ENCODE data around the gene BNIP1. TPM values are rescaled to one million over a fixed set of nuclear protein-coding genes. Genes with fewer than 3 reads are reported as not detected.

The BNIP1 gene
- polyA plus RNA-seq, 3 donors, result 9.2 to 13.6 (median 9.8) TPM

- peaks cover 8 to 14% (median 9%) of the 10 kb centered on the region in 3 donors for H3K27me3 Mint-ChIP-seq (ENCODE audit: low read depth in 3 of 3)
- Histone ChIP-seq H3K4me2 (replicated peaks; ENCODE audit: extremely low read depth, low read length, poor library complexity, severe bottlenecking) (no peak overlapping the region), H3K4me1 (ENCODE audit: control insufficient read depth in 1 of 2, insufficient read depth in 2 of 2, low read length in 2 of 2) (no peaks in the 10 kb centered on the region), H3K79me2 (ENCODE audit: insufficient read depth, low read length) (no peaks in the 10 kb centered on the region), H3K36me3 (replicated peaks in 1 of 2; ENCODE audit: control insufficient read depth in 1 of 2, insufficient read depth in 2 of 2, low read length in 2 of 2) (no peaks in the 10 kb centered on the region), H4K20me1 (ENCODE audit: insufficient read depth, low read length) (no peaks in the 10 kb centered on the region), H3K4me3 (replicated peaks in 1 of 3; ENCODE audit: low read depth in 2 of 3, low read length in 3 of 3) (no peak overlapping the region), H3K9me3 (replicated peaks in 1 of 2; ENCODE audit: control insufficient read depth in 1 of 2, insufficient read depth in 1 of 2, low read length in 2 of 2) (peaks cover 0 to 3% of the 10 kb centered on the region in 2 donors), H3K27me3 (ENCODE audit: control insufficient read depth in 2 of 2, insufficient read depth in 2 of 2, low read length in 2 of 2) (no peaks in the 10 kb centered on the region), H3K27ac (ENCODE audit: low read depth in 1 of 2, low read length in 2 of 2) (no peak overlapping the region), H2AFZ (ENCODE audit: insufficient read depth, low read depth, low read length, poor library complexity, severe bottlenecking) (no peak overlapping the region), H3K9ac (ENCODE audit: insufficient read depth, low read length, poor library complexity, severe bottlenecking) (no peak overlapping the region)
- H3K4me3 Mint-ChIP-seq, result no peak overlapping the region
- intact Hi-C loops (cut with micrococcal nuclease), result no loop called here
- TF ChIP-seq CTCF (IDR thresholded peaks at IDR 0.05), result no peak
- 86% methylated on average over 5 of the region's 12 CpGs for WGBS (ENCODE audit: insufficient coverage)
- H3K27ac Mint-ChIP-seq, result no peak overlapping the region
- no peaks in the 10 kb centered on the region for H3K36me3 Mint-ChIP-seq
- no peaks in the 10 kb centered on the region for H3K4me1 Mint-ChIP-seq
- no peak for DNase-seq
- peaks cover 2 to 8% (median 4%) of the 10 kb centered on the region in 7 donors for H3K9me3 Mint-ChIP-seq
Observed at GRCh38 chr5:173178369-173178910, 34.1 kb downstream of the BNIP1 start.

GRCh38 chr5:173180331-173180730 is 36.0 kb downstream of the BNIP1 start:
- H3K4me3 Mint-ChIP-seq, result no peak overlapping the region

More at GRCh38 chr5:173180331-173180730, 36.0 kb downstream of the BNIP1 start:
- Histone ChIP-seq H3K4me1 (ENCODE audit: control insufficient read depth in 1 of 2, insufficient read depth in 2 of 2, low read length in 2 of 2) (no peaks in the 10 kb centered on the region), H3K79me2 (ENCODE audit: insufficient read depth, low read length) (no peaks in the 10 kb centered on the region), H3K4me2 (replicated peaks; ENCODE audit: extremely low read depth, low read length, poor library complexity, severe bottlenecking) (no peak overlapping the region), H3K27me3 (ENCODE audit: control insufficient read depth in 2 of 2, insufficient read depth in 2 of 2, low read length in 2 of 2) (no peaks in the 10 kb centered on the region), H3K36me3 (replicated peaks in 1 of 2; ENCODE audit: control insufficient read depth in 1 of 2, insufficient read depth in 2 of 2, low read length in 2 of 2) (no peaks in the 10 kb centered on the region), H3K9me3 (replicated peaks in 1 of 2; ENCODE audit: control insufficient read depth in 1 of 2, insufficient read depth in 1 of 2, low read length in 2 of 2) (peaks cover 0 to 3% of the 10 kb centered on the region in 2 donors), H3K27ac (ENCODE audit: low read depth in 1 of 2, low read length in 2 of 2) (no peak overlapping the region), H3K9ac (ENCODE audit: insufficient read depth, low read length, poor library complexity, severe bottlenecking) (no peak overlapping the region), H4K20me1 (ENCODE audit: insufficient read depth, low read length) (no peaks in the 10 kb centered on the region), H3K4me3 (replicated peaks in 1 of 3; ENCODE audit: low read depth in 2 of 3, low read length in 3 of 3) (no peak overlapping the region), H2AFZ (ENCODE audit: insufficient read depth, low read depth, low read length, poor library complexity, severe bottlenecking) (no peak overlapping the region)
- no peak for DNase-seq
- no peaks in the 10 kb centered on the region for H3K4me1 Mint-ChIP-seq
- intact Hi-C loops (cut with micrococcal nuclease), result no loop called here
- peaks cover 2 to 8% (median 4%) of the 10 kb centered on the region in 7 donors for H3K9me3 Mint-ChIP-seq
- TF ChIP-seq CTCF (IDR thresholded peaks at IDR 0.05), result no peak
- WGBS (ENCODE audit: insufficient coverage), result 50% methylated on average over 2 of the region's 2 CpGs
- no peak overlapping the region for H3K27ac Mint-ChIP-seq
- no peaks in the 10 kb centered on the region for H3K36me3 Mint-ChIP-seq
- peaks cover 5 to 15% (median 9%) of the 10 kb centered on the region in 3 donors for H3K27me3 Mint-ChIP-seq (ENCODE audit: low read depth in 3 of 3)

Data from CD14-positive monocyte (primary cell).